Activated T-cell treated with anti-CD3 and anti-CD28 coated beads for 24 hours (primary cell): ENCODE measurements around the gene ZNF425.
"Not testable (repeated sequence)": the region's sequence is repeated elsewhere in the genome, so short reads cannot be mapped to it uniquely, and the experiment has no call there.

ENCODE experiments used
- DNase-seq: peaks from one replicate; pipeline ENCODE4 v3.0.0-alpha.2; 2020; ENCODE audit warnings: low read depth

Gene ZNF425, protein sequence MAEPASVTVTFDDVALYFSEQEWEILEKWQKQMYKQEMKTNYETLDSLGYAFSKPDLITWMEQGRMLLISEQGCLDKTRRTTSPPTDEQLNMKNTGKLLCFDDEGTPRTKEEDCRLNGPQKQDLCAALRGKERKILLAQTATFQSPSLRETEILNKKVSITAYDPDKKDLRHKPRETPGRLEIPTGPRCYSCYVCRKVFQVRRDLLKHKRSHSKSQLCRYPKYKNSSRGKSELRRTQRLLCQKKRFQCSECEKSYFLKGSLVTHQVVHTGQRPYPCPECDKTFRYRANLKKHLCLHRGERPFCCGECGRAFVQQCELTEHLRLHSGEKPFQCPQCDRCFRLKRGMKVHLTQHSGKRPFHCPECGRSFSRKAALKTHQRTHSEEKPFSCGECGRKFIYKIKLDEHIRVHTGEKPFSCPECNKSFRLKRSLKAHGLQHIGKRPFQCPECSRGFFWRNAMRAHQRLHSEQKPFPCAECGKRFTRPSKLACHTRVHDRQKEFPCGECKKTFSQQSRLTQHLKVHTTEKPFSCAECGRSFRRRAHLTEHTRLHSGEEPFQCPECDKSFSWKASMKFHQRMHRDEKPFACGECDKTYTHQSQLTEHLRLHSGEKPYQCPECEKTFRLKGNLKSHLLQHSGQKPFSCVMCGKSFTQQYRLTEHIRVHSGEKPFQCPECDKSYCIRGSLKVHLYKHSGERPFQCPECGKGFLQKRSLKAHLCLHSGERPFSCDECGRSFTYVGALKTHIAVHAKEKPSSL

DNA sequence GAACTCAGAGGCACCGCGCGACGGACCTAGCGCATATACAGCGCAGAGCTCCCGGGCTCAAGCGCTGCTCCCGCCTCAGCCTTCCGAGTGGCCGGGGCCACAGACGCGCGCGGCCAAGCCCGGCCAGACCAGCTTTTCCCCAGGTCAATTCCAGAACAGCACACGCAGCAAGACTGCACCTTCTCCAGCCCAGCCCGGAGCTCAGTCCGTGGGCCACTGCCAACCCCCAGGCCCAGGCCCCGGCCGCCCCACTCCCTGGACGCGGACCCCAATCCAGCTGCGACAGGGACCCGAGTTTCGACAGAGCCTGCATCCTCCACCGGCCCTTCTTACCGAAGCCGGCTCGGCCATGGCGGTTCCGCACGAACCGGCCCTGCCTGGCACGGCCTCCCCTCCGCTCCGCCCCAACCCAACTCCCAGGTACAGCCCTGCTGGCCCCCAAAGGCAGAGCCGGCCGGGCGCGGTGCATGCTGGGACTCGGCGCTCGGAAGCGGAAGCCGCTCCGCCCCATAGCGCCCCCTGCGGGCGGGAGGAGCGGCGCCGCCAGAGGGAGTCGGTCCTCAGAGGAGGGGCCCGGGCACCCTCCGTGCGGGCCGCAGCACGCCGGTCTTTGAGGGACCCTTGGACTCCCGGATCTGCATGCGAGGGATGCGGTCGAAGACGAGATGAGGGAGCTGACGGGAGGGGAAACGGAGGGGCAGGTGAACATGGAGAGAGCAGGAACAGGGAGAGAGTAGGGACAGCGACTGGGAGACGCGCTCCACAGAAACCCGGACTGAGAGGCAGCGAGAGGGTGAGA lies at the start of gene ZNF425:
Gene ZNF425 (minus strand): TSS at position 462 of the 799 bp plus-strand sequence. CDS start 111 bp downstream, at position 351.
- peak; percentile 94 for DNase-seq

DNA sequence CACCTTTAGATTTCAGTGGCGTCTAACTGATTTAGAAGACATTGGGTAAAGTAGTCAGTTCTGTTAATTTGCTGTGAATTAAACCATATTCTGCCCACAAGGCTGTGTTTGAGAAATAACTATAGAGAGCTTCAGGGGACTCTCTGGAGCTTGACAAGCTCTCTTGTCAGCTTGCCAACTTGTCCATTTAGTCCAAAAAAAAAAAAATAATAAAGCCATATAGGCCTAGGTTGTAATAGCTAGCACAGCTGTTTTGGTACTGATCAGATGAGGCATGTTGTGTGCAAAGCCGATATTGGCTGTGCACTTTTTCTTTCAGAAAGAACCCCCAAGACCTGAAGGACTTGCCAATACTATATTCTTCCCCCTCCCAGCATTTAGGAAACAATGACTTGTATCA lies 49.0 kb upstream of the ZNF425 start:
- DNase-seq = no peak

DNA sequence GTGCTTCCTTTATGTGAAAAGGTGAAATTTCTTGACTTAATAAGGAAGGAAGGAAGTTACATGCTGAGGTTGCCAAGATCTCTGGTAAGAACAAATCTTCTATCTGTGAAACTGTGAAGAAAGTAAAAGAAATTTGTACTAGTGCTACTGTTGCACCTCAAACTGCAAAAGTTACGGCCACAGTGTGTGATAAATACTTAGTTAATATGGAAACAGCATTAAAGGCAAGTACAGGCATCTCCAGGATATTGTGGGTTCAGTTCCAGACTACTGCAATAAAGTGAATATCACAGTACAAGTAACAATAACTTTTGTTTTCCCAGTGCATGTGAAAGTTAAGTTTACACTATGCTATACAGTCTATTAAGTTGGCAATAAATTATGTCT lies 46.4 kb upstream of the ZNF425 start:
- DNase-seq = no peak

DNA sequence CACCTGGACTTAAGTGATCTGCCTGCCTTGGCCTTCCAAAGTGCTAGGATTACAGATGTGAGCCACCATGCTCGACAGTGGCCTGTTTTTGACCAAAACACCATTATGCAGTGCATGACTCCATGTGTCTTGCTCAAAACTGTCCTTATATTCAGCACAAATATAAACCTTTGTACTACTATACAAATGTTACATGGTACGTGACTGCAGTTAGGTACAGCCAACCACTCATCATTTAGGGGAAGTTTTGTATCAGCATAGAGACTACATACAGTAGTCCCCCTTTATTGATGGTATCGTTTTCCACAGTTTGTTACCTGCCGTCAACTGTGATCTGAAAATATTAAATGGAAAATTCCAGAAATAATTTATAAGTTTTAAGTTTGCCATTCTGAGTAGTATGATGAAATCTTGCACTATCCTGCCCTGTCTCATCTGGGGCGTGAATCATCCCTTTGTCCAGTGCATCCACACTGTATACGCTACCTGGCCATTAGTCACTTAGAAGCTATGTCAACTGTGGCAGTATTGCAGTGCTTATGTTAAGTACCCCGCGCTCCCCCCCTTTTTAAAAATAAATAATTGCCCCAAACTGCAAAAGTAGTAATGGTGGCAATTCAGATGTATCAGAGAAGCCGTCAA lies 45.9 kb upstream of the ZNF425 start:
- DNase-seq = no peak

DNA sequence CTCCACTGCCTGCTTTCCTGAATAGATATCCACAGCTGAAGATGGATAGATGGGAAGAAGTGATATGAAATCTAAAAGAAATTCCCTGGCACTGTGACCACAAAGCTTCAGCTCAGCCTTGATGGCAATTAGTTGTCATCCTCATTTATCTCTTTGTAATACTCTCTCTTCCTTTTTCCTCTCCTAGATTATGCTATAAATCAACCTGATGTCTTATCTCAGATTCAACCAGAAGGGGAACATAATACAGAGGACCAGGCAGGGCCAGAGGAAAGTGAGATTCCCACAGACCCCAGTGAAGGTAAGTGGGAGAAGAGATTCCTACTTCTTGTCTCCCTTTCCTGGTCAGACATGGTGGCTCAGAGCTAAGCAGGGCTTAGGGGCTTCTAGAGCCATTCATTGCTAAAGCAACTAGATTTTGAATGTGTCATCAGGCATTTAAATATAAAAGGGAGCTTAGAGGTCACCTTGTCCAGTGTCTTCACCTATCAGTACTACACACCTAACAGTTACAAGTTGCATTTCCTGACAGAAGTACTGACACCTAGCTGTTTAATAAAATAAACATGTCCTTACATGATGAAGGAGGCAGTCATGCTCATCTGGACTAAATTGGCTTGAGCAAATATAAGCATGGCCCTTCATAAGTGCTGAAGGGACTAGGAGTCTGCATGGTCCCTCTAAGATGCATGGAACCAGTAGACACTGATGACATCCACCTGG lies 40.7 kb upstream of the ZNF425 start:
- DNase-seq = no peak

DNA sequence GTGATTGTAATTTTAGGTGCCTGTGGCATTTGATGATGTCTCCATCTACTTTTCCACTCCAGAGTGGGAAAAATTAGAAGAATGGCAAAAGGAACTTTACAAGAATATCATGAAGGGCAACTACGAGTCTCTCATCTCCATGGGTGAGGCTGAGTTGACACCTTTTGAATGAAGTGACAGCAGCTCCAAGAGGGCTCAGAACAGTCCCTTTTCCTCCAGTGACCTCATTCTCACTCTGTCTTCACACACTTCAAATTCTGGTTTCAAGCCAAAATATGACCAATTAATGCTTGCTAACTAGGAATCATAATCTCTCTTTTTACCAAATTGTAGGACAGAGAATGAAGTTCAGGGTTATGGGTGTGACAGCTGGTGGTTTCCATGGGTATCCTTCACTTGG lies 40.0 kb upstream of the ZNF425 start:
- DNase-seq = no peak

DNA sequence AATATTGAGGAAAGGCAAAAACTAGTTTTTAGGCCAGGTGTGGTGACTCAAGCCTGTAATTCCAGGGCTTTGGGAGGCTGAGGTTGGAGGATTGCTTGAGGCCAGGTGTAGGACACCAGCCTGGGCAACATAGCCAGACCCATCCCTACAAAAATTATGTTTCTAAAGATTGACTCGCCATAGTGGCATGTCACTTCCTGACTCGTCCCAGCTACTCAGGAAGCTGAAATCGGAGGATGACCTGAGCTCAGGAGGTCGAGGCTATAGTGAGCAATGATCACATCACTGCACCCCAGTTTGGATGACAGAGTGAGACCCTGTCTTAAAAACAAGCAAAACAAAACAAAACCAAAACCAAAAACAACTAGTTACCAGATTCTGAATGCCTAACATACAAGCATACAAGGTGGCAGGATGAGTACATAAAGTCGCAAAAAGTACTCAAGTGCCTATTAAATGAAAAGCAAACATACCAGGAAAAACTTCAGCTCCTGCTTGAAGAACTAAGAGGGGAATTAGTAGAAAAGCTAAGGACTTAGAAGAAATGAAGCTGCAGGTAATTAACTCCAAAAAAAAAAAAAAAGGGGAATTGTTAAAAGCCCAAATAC lies 35.2 kb upstream of the ZNF425 start:
- no peak for DNase-seq

DNA sequence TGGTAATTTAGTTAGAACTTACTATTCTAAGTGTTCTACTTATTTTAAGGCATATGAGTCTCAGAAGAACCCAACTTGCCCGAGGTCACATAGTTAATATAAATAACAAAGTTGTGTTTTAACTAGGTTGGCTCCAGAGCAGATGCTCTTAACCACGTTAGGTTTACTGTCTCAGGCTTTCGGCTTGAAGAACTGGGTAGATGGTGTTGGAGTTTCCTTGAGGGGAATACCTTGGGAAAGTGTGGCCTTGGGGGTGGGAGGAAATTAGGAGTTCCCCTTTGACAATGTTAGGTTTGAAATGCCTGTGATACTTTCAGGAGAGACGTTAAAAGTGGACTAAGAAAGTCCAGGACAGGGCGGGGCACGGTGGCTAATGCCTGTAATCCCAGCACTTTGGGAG lies 30.8 kb upstream of the ZNF425 start:
- no peak for DNase-seq

DNA sequence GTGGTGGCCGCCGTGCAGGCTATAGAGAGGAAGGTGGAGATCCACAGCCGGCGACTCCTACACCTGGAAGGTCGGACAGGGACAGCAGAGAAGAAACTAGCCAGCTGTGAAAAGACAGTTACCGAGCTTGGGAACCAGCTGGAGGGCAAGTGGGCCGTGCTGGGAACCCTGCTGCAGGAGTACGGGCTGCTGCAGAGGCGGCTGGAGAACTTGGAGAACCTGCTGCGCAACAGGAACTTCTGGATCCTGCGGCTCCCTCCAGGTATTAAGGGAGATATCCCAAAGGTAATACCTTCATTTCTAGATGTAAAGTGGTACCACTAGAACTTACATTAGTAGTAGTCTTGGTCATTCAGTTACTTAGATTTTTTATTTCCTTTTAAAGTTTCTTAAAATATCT lies 27.9 kb upstream of the ZNF425 start:
- DNase-seq = no peak

DNA sequence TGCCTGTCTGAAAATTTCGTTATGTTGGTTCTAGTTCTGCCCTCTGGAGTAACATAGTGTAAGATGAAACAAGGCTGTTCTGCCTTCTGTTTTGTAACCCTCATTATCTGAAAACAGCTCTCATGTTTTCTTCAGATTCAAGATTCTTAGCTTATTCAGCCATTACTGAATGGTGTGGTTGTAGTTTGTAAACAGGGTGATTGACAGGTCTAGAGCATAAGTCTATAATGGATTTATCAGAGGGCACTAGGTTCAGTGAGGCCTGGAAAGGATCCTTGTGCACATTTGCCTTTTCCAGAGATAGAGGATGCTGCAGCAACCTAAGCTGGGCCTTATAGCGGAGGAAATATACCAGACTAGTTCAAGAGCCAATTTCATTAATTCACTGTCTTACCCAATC lies 27.2 kb upstream of the ZNF425 start:
- DNase-seq = no peak

DNA sequence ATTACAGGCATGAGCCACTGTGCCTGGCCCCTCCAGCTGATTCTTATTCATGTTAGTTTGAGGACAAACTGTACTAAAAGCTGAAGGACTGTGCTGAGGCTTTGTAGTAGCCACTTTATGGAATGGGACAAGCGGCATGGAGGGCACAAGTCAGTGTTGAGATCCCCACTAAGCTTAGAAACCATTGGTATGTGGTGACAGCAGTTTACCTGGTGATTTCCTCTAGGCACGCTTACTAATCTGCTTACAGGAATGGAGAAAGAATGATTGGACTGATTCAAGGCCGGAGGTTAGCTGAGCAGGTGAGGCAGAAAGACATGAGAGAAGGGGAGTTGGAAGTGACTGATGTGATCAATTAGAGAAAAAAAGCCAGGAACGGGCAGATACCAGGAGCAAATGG lies 24.9 kb upstream of the ZNF425 start:
- no peak for DNase-seq

DNA sequence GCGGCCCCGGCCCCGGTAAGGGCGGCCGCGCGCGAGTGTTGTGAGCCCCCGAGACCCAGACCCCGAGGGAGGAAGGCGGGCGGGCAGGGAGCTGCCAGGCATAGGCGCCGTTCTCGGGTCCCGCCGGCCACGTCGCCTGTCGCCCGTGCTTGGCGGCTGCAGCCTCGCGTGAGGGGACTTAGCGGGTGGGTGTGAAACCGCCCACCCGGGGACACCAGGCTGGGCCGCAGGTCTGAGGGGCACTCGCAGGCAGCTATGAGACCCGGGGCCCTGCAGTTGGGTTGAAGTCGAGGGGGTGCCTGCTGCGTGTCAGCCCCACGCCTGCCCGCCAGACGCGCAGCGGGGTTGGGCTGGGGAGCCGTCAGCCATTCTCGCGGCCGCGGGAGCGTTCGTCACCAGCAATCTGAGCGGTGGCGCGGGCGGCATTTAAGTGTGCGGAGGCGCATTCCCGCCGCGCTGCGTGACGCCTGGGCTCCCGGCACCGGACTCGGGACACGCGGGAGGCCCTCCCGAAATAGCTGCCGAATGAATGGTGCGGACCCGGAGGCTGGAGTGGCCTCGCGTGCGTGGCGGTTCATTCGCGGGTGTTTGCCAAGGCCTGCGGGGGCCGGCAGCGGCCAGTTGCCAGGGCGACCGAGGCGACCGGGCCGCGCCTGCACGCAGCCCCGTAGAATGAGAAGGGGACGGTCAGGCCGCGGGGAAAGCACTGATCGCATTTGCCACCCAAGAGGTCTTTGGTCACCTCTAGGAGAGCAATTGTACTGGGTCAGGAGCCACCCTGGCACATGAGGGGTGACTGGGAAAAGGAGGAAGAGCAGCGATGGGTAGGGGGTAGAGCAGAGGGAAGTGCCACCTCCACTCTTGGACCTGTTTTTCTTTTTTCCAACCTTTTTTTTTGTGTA lies 21.9 kb upstream of the ZNF425 start:
- DNase-seq = peak; percentile 48

DNA sequence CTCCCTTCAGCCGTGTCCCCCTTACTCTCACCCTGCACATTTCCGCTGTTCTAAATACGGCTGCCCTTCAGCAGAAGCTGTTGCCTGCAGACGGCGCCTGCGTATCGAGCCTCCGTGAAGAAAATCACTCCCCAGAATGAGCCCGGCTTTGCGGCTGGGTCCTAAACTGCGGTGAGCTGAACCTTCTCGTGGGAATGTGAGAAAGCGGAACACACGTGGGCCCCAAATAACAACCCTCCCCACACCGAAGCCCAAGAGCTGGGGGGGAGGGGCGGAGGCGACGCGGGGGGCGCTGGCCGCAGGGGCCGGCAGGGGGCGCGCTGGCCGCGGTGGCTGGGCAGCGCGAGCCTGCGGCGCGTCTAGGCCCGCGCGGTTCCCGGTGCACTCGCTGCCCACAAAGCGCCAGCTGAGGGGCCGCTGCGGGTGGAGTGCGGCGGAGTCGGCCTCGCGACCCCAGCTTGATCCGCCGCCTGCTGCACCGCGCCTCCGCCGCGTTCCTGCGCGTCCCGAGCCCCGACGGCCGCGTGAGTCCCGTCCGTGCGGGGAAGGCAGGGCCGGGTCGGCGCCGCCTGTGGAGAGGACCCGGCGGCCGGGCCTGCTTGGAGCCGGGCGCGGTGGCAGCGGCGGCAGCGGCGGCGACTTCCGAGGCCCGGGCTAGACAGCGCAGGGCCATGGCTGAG lies 21.1 kb upstream of the ZNF425 start, which contains the start of gene ZNF398:
Gene ZNF398 (plus strand): TSS at position 382 of the 680 bp plus-strand sequence. CDS start 290 bp downstream, at position 672.
- peak; percentile 80 for DNase-seq

DNA sequence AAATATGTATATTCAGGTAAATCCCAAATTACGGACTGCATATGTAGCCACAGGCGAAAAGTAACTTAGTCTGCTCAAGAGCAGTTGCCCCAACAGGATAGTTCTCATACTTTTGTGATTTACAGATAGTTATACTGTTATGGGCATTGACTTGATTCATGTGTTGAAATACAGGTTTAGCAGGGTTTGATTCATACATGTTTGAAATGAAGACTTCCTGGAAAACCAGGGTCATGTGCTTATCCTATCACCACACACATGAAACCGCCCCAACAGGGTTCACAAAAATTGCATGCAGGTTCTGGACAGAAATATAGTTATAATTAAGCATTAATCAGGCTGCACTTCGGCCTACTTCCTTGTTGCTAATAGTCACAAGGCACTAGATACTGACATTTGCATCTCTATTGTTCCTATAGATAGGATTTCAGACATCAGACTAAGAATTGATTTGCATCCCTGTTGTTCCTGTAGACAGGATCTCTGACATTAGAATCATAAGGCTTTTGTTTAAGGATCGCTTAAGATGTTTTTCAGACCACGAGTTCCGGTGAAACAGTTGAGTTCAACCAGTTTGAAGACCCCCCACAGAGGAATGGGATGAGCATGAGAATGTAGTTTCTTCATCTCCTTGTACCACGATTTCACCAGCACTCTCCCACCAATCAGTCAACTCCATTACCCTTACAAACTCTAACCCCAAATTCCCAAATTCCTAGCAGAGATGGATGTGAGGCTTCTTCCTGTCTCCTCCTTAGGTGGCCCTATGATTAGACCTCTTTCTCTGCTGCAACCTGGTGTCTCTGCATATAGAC lies 19.1 kb upstream of the ZNF425 start:
- DNase-seq = no peak

DNA sequence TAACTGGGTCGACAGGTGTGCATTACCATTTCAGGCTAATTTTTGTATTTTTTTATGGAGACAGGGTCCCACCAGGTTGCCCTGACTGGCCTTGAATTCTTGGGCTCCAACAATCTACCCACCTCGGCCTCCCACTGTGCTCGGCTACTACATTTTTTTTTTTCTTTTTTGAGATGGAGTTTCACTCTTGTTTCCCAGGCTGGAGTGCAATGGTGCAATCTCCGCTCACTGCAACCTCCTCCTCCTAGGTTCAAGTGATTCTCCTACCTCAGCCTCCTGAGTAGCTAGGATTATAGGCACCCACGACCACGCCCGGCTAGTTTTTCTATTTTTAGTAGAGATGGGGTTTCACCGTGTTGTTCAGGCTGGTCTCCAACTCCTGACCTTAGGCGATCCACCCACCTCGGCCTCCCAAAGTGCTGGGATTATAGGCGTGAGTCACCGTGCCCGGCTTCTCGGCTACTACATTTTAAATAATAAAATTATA lies 18.4 kb upstream of the ZNF425 start:
- DNase-seq = not testable (repeated sequence)

DNA sequence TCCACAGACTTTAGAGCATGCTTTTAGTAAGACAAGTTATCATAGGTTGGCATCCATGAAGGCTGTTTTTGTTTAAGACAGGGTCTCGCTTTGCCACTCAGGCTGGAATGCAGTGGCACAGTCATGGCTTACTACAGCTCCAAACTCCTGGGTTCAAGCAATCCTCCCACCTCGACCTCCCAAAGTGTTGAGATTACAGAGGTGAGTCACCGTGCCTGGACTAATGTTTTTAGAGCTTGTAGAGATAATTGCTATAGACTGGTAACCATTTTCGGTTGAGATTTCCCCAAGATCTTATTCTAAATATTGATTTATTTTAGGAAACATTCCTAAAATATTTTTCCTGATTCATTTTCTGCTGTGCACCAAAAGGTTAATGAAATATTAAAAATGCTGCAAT lies 15.8 kb upstream of the ZNF425 start:
- no peak for DNase-seq

DNA sequence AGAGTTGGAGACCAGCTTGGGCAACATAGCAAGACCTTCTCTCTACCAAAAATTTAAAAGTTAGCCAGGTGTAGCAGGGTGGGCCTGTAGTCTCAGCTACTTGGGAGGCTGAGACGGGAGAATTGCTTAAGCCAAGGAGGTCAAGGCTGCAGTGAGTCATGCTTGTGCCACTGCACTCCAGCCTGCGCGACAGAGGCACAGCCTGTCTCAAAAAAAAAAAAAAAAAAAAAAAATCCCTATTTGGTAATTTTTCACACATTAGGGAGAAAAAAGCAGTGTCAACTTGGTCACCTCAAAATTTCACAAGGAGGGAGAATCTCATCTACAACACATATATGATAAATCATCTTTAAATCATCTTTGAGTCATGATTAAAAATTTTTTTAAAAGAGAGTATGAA lies 14.7 kb upstream of the ZNF425 start:
- no peak for DNase-seq

DNA sequence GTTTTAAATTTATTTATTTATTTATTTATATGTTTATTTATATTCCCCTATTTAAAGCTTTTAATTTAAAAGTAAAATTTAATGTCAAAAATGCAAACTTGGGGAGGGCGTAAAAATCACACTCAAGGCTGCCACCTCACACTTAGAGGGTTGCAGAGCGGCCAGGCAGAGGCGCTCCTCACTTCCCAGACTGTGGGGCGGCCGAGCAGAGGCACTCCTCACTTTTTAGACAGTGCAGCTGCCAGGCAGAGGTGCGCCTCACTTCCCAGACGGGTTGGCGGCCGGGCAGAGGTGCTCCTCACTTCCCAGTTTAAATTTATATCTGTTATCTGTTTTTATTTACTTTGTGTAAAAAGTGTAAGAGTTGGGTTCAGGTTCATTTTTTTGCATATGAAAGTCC lies 10.0 kb upstream of the ZNF425 start:
- no peak for DNase-seq
